ENCODE results near the gene INHBC. TPM values are rescaled to one million over a fixed set of nuclear protein-coding genes. Genes with fewer than 3 reads are reported as not detected.
A peak's percentile ranks its signal among the peaks of the same experiment; 100 is the strongest.

Gene INHBC
- total and polyA plus RNA-seq, 7 donors, result 0.05 to 0.21 (median 0.18) TPM; not detected in 4

DNA sequence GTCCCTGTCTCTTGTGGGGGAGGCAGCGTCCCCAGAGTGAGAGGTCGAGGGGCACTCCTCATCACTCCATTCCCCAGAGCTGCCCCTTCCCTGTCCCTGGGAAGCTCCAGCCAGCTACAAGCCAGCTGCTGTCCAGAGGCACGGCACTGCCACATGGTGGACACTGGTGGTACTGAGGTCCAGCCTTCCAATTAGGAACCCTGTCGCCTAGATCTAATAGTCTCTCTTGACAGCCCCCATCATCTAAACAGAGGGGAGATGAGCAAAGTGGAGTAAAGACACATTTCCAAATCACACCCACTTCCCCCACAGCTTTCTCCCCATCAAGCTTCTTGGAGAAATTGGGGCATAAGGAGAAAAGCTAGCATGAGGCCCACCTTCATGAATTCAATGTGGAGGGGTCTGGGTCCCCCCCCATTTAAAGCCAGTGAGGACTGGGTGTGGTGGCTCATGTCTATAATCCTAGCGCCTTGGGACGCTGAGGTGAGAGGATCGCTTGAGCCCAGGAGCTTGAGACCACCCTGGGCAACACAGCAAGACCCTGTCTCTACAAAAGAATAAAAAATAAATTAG, 18.4 kb downstream of the INHBC start:
- Histone ChIP-seq H3K27ac (peak overlapping the region; percentile 87), H3K4me1 (peaks cover 35% of the 10 kb centered on the region), H3K4me3 (peak overlapping the region; percentile 39), H3K27me3 (ENCODE audit: insufficient read depth in 3 of 3, low read length in 2 of 3) (no peaks in the 10 kb centered on the region), H3K36me3 (ENCODE audit: insufficient read depth in 1 of 2, low read depth in 1 of 2) (no peaks in the 10 kb centered on the region), H3K9me3 (no peaks in the 10 kb centered on the region)
- TF ChIP-seq, protein P1, sequence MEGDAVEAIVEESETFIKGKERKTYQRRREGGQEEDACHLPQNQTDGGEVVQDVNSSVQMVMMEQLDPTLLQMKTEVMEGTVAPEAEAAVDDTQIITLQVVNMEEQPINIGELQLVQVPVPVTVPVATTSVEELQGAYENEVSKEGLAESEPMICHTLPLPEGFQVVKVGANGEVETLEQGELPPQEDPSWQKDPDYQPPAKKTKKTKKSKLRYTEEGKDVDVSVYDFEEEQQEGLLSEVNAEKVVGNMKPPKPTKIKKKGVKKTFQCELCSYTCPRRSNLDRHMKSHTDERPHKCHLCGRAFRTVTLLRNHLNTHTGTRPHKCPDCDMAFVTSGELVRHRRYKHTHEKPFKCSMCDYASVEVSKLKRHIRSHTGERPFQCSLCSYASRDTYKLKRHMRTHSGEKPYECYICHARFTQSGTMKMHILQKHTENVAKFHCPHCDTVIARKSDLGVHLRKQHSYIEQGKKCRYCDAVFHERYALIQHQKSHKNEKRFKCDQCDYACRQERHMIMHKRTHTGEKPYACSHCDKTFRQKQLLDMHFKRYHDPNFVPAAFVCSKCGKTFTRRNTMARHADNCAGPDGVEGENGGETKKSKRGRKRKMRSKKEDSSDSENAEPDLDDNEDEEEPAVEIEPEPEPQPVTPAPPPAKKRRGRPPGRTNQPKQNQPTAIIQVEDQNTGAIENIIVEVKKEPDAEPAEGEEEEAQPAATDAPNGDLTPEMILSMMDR (IDR thresholded peaks at IDR 0.05), result peak; percentile 90
- 18 to 24% (median 22%) methylated on average over 7 of the region's 7 CpGs for WGBS, 3 donors
- DNase-seq (peak; percentile 80 to 90), ATAC-seq (peak; percentile 71 to 87 (median 81))
- intact Hi-C loops (cut with DNase I), result loop anchor here (2.0 to 5.0 kb wide), 2 partner anchors 146 to 151 kb away; no protein-coding TSS in a partner anchor

DNA sequence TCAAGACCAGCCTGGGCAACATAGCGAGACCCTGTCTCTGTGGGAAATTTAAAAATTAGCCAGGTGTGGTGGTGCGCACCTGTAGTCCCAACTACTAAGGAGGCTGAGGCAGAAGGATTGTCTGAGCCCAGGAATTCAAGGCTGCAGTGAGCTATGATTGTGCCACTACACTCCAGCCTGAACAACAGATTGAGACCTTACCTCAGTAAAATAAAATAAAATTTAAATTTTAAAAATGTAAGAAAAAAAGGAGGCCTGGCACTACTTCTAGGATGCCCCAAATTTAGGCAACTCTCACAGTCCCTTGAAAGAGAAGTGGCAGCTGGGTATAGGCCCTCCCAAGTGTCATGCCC, 19.6 kb downstream of the INHBC start:
- no peaks in the 10 kb centered on the region for H3K36me3 ChIP-seq (ENCODE audit: insufficient read depth in 1 of 2, low read depth in 1 of 2)
- no peaks in the 10 kb centered on the region for H3K9me3 ChIP-seq
- peaks cover 35% of the 10 kb centered on the region for H3K4me1 ChIP-seq
- TF ChIP-seq, protein P1 (IDR thresholded peaks at IDR 0.05), result no peak
- WGBS, 3 donors, result 96 to 100% (median 99%) methylated on average over 2 of the region's 2 CpGs
- ATAC-seq (no peak), DNase-seq (no peak)
- H3K27me3 ChIP-seq (ENCODE audit: insufficient read depth in 3 of 3, low read length in 2 of 3), result no peaks in the 10 kb centered on the region
- H3K4me3 ChIP-seq, result no peak overlapping the region
- H3K27ac ChIP-seq, result peak overlapping the region; percentile 65
- intact Hi-C loops (cut with DNase I), result loop anchor here in 1 of 2 donors (5.0 kb wide), 1 partner anchor 152 kb away; no protein-coding TSS in a partner anchor

DNA sequence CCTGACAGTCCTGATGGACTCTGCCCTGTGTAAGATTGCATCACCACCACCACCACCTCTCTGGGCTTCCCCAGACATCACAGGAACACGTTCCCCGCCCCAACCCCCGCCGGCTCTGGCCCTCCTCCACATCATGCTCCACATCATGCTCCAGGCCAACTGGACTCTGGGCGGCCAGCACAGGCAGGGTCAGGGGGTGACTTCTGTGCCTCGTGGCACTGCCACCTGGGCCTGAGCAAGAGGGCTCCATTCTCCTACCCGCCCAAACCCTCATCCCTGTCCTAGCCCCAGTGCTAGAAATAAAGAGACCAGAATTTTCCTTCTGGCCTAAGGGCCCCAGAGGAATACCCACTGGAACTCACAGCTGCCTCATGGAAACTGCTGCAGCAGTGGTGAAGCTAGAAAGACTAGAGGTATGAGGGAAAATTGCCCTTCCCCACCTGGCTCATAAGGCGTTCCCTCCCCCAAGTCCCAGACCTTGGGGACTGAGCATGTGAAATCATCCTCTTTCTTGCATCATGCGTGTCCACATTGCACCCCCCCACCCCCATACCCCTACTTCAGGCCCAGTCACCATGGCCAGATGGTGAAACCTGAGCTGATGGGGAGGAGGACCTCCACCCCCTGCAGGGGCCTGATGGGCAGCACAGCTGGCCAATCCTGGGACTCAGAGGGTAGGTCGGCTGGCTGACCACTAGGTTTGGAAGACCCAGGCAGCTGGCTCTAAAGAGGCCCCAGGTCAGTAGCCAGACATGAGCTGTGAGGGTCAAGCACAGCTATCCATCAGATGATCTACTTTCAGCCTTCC, 20.2 kb downstream of the INHBC start, which contains the start of gene INHBE:
Gene INHBE, plus strand, starts transcription at position 742 of the 808 bp plus-strand sequence. CDS start 230 bp downstream, outside the sequence.
- WGBS, 3 donors, result 22 to 23% (median 23%) methylated on average over 9 to 10 of the region's 10 CpGs
- Histone ChIP-seq H3K9me3 (no peaks in the 10 kb centered on the region), H3K4me1 (peaks cover 35% of the 10 kb centered on the region), H3K27ac (peak within 1 kb of the TSS; percentile 65), H3K36me3 (ENCODE audit: insufficient read depth in 1 of 2, low read depth in 1 of 2) (no peaks in the 10 kb centered on the region), H3K27me3 (ENCODE audit: insufficient read depth in 3 of 3, low read length in 2 of 3) (no peaks in the 10 kb centered on the region), H3K4me3 (peak within 1 kb of the TSS; percentile 34)
- TF ChIP-seq, protein P1 (IDR thresholded peaks at IDR 0.05), result no peak
- peak; percentile 64 to 80 for DNase-seq
- intact Hi-C loops (cut with DNase I), result loop anchor here (5.0 kb wide), 2 partner anchors 152 to 192 kb away; no protein-coding TSS in a partner anchor
- ATAC-seq, result peak; percentile 21 to 66 (median 40)

DNA sequence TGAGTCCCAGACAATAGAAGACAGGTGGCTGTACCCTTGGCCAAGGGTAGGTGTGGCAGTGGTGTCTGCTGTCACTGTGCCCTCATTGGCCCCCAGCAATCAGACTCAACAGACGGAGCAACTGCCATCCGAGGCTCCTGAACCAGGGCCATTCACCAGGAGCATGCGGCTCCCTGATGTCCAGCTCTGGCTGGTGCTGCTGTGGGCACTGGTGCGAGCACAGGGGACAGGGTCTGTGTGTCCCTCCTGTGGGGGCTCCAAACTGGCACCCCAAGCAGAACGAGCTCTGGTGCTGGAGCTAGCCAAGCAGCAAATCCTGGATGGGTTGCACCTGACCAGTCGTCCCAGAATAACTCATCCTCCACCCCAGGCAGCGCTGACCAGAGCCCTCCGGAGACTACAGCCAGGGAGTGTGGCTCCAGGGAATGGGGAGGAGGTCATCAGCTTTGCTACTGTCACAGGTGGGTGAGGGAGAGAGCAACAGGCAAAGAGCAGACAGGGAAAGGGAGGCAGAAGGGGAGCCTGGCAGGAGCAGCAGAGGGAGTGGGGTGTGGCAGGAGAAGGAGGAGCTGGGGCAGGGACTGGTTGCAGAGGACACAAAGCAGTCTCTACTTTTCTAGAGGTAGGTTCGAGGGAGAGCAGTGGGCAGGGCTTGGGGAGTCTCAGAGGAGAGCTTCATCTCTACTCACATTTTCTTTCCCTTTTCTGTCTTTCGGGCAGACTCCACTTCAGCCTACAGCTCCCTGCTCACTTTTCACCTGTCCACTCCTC, 21.0 kb downstream of the INHBC start:
- Histone ChIP-seq H3K36me3 (ENCODE audit: insufficient read depth in 1 of 2, low read depth in 1 of 2) (no peaks in the 10 kb centered on the region), H3K27ac (peak overlapping the region; percentile 65), H3K4me1 (peaks cover 35% of the 10 kb centered on the region), H3K4me3 (peak overlapping the region; percentile 34), H3K27me3 (ENCODE audit: insufficient read depth in 3 of 3, low read length in 2 of 3) (peaks cover 0 to 3% (median 0%) of the 10 kb centered on the region in 3 donors), H3K9me3 (no peaks in the 10 kb centered on the region)
- WGBS, 3 donors, result 23 to 29% (median 27%) methylated on average over 10 of the region's 10 CpGs
- DNase-seq (peak; percentile 45 to 59), ATAC-seq (peak; percentile 26 to 56 (median 48))
- TF ChIP-seq, protein P1 (IDR thresholded peaks at IDR 0.05), result no peak
- intact Hi-C loops (cut with DNase I), result loop anchor here in 1 of 2 donors (5.0 kb wide), 1 partner anchor 193 kb away; no protein-coding TSS in a partner anchor
